Measurements from ENCODE around the gene EIF3CL.
"Not testable (repeated sequence)": the region's sequence is repeated elsewhere in the genome, so short reads cannot be mapped to it uniquely, and the experiment has no call there.

EIF3CL gene

GRCh38 chr16:28362600-28362999, 41.0 kb downstream of the EIF3CL start:
- not testable (repeated sequence) for DNase-seq

- not testable (repeated sequence) for DNase-seq
Measured at GRCh38 chr16:28338230-28338629, 65.4 kb downstream of the EIF3CL start.

GRCh38 chr16:28336940-28337710, 66.5 kb downstream of the EIF3CL start:
- not testable (repeated sequence) for DNase-seq

GRCh38 chr16:28335678-28336077, 68.0 kb downstream of the EIF3CL start:
- DNase-seq = not testable (repeated sequence)

GRCh38 chr16:28332632-28333031, 71.0 kb downstream of the EIF3CL start:
- not testable (repeated sequence) for DNase-seq

- DNase-seq = not testable (repeated sequence)
Measured at GRCh38 chr16:28330981-28331380, 72.7 kb downstream of the EIF3CL start.

- not testable (repeated sequence) for DNase-seq
Measured at GRCh38 chr16:28330232-28330631, 73.4 kb downstream of the EIF3CL start.

Measured in activated CD4-positive, alpha-beta T cell treated with anti-CD3 and anti-CD28 coated beads, Interleukin-2, amount 50 U/mL, for 1 hour (primary cell).